Smooth muscle cell (in vitro differentiated cells): ENCODE measurements around the gene PACS1. TPM values are rescaled to one million over a fixed set of nuclear protein-coding genes. Genes with fewer than 3 reads are reported as not detected.

ENCODE experiments used
- DNase-seq: peaks from one replicate; lab custom pipeline; 2025; ENCODE audit not compliant: unreplicated experiment; lab: John Stamatoyannopoulos, UW
- H2AFZ ChIP-seq: fragments of 200-600 bp; sonication (generic); 2 replicates; pipeline ENCODE4 v1.6.0; 2016; ENCODE audit warnings: antibody characterized with exemption, low read depth, mild to moderate bottlenecking
- H3F3A ChIP-seq: fragments of 200-600 bp; sonication (generic); 2 replicates; pipeline ENCODE4 v1.6.0; 2017; ENCODE audit warnings: antibody characterized with exemption, low read depth
- H3K27ac ChIP-seq: fragments of 200-600 bp; sonication (generic); 2 replicates; pipeline ENCODE4 v1.5.1; 2016; ENCODE audit warnings: low read depth, mild to moderate bottlenecking
- H3K27me3 ChIP-seq: fragments of 200-600 bp; sonication (generic); 2 replicates; pipeline ENCODE4 v1.6.1; 2016; ENCODE audit warnings: low read depth, mild to moderate bottlenecking
- H3K36me3 ChIP-seq: fragments of 200-600 bp; sonication (generic); 2 replicates; pipeline ENCODE4 v1.5.1; 2016; ENCODE audit warnings: low read depth
- H3K4me1 ChIP-seq: fragments of 200-600 bp; sonication (generic); 2 replicates; pipeline ENCODE4 v1.5.1; 2016; ENCODE audit warnings: low read depth
- H3K4me2 ChIP-seq: fragments of 200-600 bp; sonication (generic); 2 replicates; pipeline ENCODE4 v1.6.0; 2016; ENCODE audit warnings: mild to moderate bottlenecking
- H3K4me3 ChIP-seq: fragments of 200-600 bp; sonication (generic); 2 replicates; pipeline ENCODE4 v1.5.1; 2016; ENCODE audit warnings: mild to moderate bottlenecking
- H3K79me2 ChIP-seq: fragments of 200-600 bp; sonication (generic); 2 replicates; pipeline ENCODE4 v1.6.0; 2016; ENCODE audit warnings: low read depth, mild to moderate bottlenecking
- H3K9ac ChIP-seq: fragments of 200-600 bp; sonication (generic); 2 replicates; pipeline ENCODE4 v1.6.0; 2016; ENCODE audit warnings: low read depth
- H3K9me3 ChIP-seq: fragments of 200-600 bp; sonication (generic); replicated peaks from 2 replicates; pipeline ENCODE4 v1.5.1; 2016; ENCODE audit warnings: low read depth
- H4K20me1 ChIP-seq: fragments of 200-600 bp; sonication (generic); 2 replicates; pipeline ENCODE4 v1.6.0; 2016; ENCODE audit warnings: low read depth
- WGBS: methylation state at CpG from one replicate; pipeline ENCODE4 v1.1.7; 2016; ENCODE audit warnings: low lambda C conversion rate; 5-methylcytosine and 5-hydroxymethylcytosine counted together
- polyA plus RNA-seq: library from polyadenylated mRNA; unstranded; fragments of >200 nt; fragmentation: Nextera tagmentation; extraction: Ambion mirVana; gene quantifications from 2 replicates; pipeline ENCODE4 v1.2.1, GENCODE V29; 2016
- total RNA-seq: library from RNA; depleted of rRNA; stranded (reverse); fragments of >200 nt; gene quantifications from 2 replicates; pipeline ENCODE4 v1.2.3, GENCODE V29; 2014
- TF ChIP-seq, protein P1 (sequence below): fragments of 200-600 bp; sonication (generic); IDR thresholded peaks from 2 replicates; pipeline ENCODE4 v1.5.1; 2017; ENCODE audit warnings: borderline replicate concordance, mild to moderate bottlenecking, antibody characterized with exemption; ENCODE audit not compliant: insufficient read depth, poor library complexity, severe bottlenecking

PACS1 gene
- total and polyA plus RNA-seq, 2 experiments from 2014 or later: 87.6 to 140 TPM

DNA sequence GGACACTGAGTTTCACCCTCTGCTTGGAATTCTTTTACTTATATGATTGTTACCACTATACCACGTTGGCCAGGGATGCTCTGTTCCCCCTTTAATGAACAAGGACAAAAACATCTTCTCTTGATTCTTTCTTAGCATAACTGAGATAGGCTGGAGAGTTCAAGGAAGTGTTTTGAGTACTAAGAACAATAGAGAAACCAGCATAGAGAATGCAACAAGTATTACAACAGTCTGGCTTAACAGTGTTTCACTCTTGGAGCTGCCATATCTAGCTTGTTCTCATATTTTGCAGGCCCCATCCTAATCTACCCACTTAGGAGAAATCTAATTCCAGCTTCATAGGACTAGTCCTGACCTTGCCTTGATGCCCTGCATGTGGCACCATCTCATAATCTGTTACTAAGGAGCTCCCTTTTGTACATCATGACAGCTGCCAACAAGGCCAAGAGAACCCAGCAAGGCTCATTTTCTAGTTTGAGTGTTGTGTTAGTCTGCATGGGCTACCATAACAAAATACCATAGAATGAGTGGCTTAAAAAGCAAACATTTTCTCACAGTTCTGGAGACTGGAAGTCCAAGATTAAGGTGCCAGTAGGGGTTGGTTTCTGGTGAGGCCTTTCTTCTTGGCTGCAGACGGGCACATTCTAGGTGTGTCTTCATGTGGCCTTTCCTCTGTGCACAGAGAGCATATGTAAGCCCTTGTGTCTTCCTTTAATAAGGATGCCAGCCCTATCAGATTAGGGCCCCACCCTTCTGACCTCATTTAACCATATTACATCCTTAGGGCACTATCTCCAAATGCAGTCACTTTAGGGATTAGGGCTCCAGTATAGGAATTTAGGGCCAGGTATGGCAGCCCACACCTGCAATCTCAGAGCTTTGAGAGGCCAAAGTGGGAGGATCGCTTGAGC is 37.8 kb downstream of the PACS1 start:
- Histone ChIP-seq H3K9ac (no peak overlapping the region), H2AFZ (no peak overlapping the region), H3K4me1 (peaks cover 18% of the 10 kb centered on the region), H3K9me3 (no peaks in the 10 kb centered on the region), H3K27ac (peak overlapping the region; percentile 60), H4K20me1 (peaks cover 4% of the 10 kb centered on the region), H3K36me3 (no peaks in the 10 kb centered on the region), H3K27me3 (no peaks in the 10 kb centered on the region), H3F3A (peaks cover 22% of the 10 kb centered on the region), H3K4me2 (peak overlapping the region; percentile 3), H3K79me2 (peaks cover 97% of the 10 kb centered on the region), H3K4me3 (no peak overlapping the region)
- 70% methylated on average over 3 of the region's 3 CpGs for WGBS
- DNase-seq: no peak
- TF ChIP-seq, protein P1, sequence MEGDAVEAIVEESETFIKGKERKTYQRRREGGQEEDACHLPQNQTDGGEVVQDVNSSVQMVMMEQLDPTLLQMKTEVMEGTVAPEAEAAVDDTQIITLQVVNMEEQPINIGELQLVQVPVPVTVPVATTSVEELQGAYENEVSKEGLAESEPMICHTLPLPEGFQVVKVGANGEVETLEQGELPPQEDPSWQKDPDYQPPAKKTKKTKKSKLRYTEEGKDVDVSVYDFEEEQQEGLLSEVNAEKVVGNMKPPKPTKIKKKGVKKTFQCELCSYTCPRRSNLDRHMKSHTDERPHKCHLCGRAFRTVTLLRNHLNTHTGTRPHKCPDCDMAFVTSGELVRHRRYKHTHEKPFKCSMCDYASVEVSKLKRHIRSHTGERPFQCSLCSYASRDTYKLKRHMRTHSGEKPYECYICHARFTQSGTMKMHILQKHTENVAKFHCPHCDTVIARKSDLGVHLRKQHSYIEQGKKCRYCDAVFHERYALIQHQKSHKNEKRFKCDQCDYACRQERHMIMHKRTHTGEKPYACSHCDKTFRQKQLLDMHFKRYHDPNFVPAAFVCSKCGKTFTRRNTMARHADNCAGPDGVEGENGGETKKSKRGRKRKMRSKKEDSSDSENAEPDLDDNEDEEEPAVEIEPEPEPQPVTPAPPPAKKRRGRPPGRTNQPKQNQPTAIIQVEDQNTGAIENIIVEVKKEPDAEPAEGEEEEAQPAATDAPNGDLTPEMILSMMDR: no peak

DNA sequence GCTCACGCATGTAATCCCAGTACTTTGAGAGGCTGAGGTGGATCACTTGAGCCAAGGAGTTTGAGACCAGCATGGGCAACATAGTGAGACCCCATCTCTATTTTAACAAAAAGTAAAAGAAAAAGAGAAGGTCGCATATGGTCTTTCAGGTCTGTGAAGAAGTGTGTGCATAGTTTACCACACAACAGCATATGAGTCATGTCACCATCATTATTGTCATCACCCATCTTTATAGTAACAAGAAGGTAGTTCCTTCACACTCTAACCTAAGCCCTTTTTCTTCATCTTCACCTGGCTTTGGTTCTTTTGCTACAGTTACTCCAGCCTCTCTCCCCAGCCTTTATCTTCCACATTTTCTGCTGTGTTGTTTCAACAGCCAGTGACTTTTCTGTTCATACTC is 39.2 kb downstream of the PACS1 start:
- no peaks in the 10 kb centered on the region for H3K36me3 ChIP-seq
- DNase-seq: no peak
- no peaks in the 10 kb centered on the region for H3K9me3 ChIP-seq
- H4K20me1 ChIP-seq: no peaks in the 10 kb centered on the region
- H3K27ac ChIP-seq: peak overlapping the region; percentile 60
- no peak overlapping the region for H3K4me3 ChIP-seq
- no peaks in the 10 kb centered on the region for H3K27me3 ChIP-seq
- H3K4me2 ChIP-seq: no peak overlapping the region
- 95% methylated on average over 2 of the region's 2 CpGs for WGBS
- no peak overlapping the region for H3K9ac ChIP-seq
- TF ChIP-seq, protein P1: no peak
- H3K79me2 ChIP-seq: peaks cover 89% of the 10 kb centered on the region
- H2AFZ ChIP-seq: no peak overlapping the region
- H3K4me1 ChIP-seq: peaks cover 28% of the 10 kb centered on the region
- H3F3A ChIP-seq: peaks cover 22% of the 10 kb centered on the region

DNA sequence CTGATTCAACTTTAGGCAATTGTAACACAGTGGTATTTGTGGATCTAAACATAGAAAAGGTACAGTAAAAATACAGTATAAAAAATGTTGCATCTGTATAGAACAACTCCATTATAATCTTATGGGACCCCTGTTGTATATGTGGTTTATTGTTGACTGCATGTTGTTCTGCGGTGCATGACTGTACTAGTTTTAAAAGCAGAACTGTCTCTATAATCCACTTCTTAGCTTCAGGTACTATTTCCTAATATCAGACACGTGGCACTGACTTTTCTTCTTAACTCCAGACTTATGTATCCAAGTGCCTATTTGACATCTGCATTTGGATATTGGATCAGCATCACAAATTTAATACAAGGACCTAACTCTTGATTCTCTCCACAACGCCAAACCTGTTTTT is 41.1 kb downstream of the PACS1 start:
- peak overlapping the region; percentile 93 for H3K27ac ChIP-seq
- H3F3A ChIP-seq: peaks cover 25% of the 10 kb centered on the region
- H3K36me3 ChIP-seq: no peaks in the 10 kb centered on the region
- 91% methylated on average over 3 of the region's 3 CpGs for WGBS
- peaks cover 89% of the 10 kb centered on the region for H3K79me2 ChIP-seq
- peaks cover 43% of the 10 kb centered on the region for H3K4me1 ChIP-seq
- TF ChIP-seq, protein P1: no peak
- no peaks in the 10 kb centered on the region for H3K27me3 ChIP-seq
- H3K9ac ChIP-seq: no peak overlapping the region
- no peaks in the 10 kb centered on the region for H4K20me1 ChIP-seq
- H2AFZ ChIP-seq: no peak overlapping the region
- H3K4me2 ChIP-seq: no peak overlapping the region
- no peak overlapping the region for H3K4me3 ChIP-seq
- DNase-seq: no peak
- H3K9me3 ChIP-seq: no peaks in the 10 kb centered on the region
